Astrocyte (in vitro differentiated cells and primary cell): ENCODE data around the gene ADORA1. TPM values are rescaled to one million over a fixed set of nuclear protein-coding genes. Genes with fewer than 3 reads are reported as not detected.

ENCODE experiments used
- DNase-seq: peaks from one replicate; pipeline ENCODE4 v3.0.0-alpha.2; 2010; ENCODE audit warnings: low read depth
- FAIRE-seq: peaks from 2 replicates; lab custom pipeline; 2011; peaks lifted over from hg19 to GRCh38; lab: Jason Lieb, UNC
- H2AFZ ChIP-seq: 2 replicates; pipeline ENCODE4 v1.6.0; 2012; ENCODE audit warnings: low read depth, low read length, inconsistent platforms
- H3K27ac ChIP-seq: 2 replicates; pipeline ENCODE4 v1.5.1; 2011; ENCODE audit warnings: low read depth, low read length, inconsistent platforms
- H3K27me3 ChIP-seq: 2 replicates; pipeline ENCODE4 v1.6.0; 2011; ENCODE audit warnings: low read length, inconsistent platforms; ENCODE audit not compliant: insufficient read depth
- H3K36me3 ChIP-seq: 2 replicates; pipeline ENCODE4 v1.5.1; 2011; ENCODE audit warnings: low read length, inconsistent platforms; ENCODE audit not compliant: insufficient read depth
- H3K4me1 ChIP-seq: 2 replicates; pipeline ENCODE4 v1.5.1; 2011; ENCODE audit warnings: low read length, inconsistent platforms; ENCODE audit not compliant: insufficient read depth
- H3K4me2 ChIP-seq: 2 replicates; pipeline ENCODE4 v1.6.0; 2012; ENCODE audit warnings: low read length, inconsistent platforms
- H3K4me3 ChIP-seq: 2 replicates; pipeline ENCODE4 v1.5.1; 2011; ENCODE audit warnings: low read depth, mild to moderate bottlenecking, low read length, inconsistent platforms; ENCODE audit not compliant: insufficient read depth
- H3K79me2 ChIP-seq: 2 replicates; pipeline ENCODE4 v1.6.0; 2012; ENCODE audit warnings: mild to moderate bottlenecking, low read length, inconsistent platforms; ENCODE audit not compliant: insufficient read depth
- H3K9ac ChIP-seq: 2 replicates; pipeline ENCODE4 v1.6.0; 2012; ENCODE audit warnings: mild to moderate bottlenecking, low read length, inconsistent platforms
- H3K9me3 ChIP-seq: 2 replicates; pipeline ENCODE4 v1.5.1; 2012; ENCODE audit warnings: low read depth, mild to moderate bottlenecking, low read length, inconsistent platforms; ENCODE audit not compliant: insufficient read depth
- H4K20me1 ChIP-seq: 2 replicates; pipeline ENCODE4 v1.6.0; 2012; ENCODE audit warnings: low read length, inconsistent platforms; ENCODE audit not compliant: insufficient read depth
- H3K27ac Mint-ChIP-seq: one replicate; pipeline ENCODE4 v1.8.0; 2021; ENCODE audit warnings: mild to moderate bottlenecking, mixed read lengths; ENCODE audit not compliant: unreplicated experiment
- H3K27me3 Mint-ChIP-seq: one replicate; pipeline ENCODE4 v1.8.0; 2021; ENCODE audit warnings: low read depth, mixed read lengths; ENCODE audit not compliant: unreplicated experiment
- H3K36me3 Mint-ChIP-seq: one replicate; pipeline ENCODE4 v1.8.0; 2021; ENCODE audit warnings: low read depth, mixed read lengths; ENCODE audit not compliant: unreplicated experiment
- H3K4me1 Mint-ChIP-seq: one replicate; pipeline ENCODE4 v1.8.0; 2021; ENCODE audit warnings: low read depth, mixed read lengths; ENCODE audit not compliant: unreplicated experiment
- H3K4me3 Mint-ChIP-seq: one replicate; pipeline ENCODE4 v1.8.0; 2021; ENCODE audit warnings: mild to moderate bottlenecking, moderate library complexity, mixed read lengths; ENCODE audit not compliant: unreplicated experiment
- H3K9me3 Mint-ChIP-seq: one replicate; pipeline ENCODE4 v1.8.0; 2021; ENCODE audit warnings: mild to moderate bottlenecking, mixed read lengths; ENCODE audit not compliant: unreplicated experiment
- CTCF ChIP-seq: IDR thresholded peaks from 2 replicates; pipeline ENCODE4 v1.5.1; 2011; ENCODE audit warnings: low read depth, mild to moderate bottlenecking, inconsistent platforms, low read length, moderate library complexity; ENCODE audit not compliant: insufficient read depth
- EZH2 ChIP-seq: IDR thresholded peaks from 2 replicates; pipeline ENCODE4 v1.6.1; 2012; ENCODE audit warnings: mild to moderate bottlenecking, low read length, inconsistent platforms; ENCODE audit not compliant: insufficient read depth
- total RNA-seq: library from RNA; stranded (reverse); gene quantifications from 2 replicates; pipeline ENCODE4 v1.2.1, GENCODE V29; 2021

ADORA1 gene
- total RNA-seq, 1 donor from 2014 or later, result 5.7 TPM

DNA sequence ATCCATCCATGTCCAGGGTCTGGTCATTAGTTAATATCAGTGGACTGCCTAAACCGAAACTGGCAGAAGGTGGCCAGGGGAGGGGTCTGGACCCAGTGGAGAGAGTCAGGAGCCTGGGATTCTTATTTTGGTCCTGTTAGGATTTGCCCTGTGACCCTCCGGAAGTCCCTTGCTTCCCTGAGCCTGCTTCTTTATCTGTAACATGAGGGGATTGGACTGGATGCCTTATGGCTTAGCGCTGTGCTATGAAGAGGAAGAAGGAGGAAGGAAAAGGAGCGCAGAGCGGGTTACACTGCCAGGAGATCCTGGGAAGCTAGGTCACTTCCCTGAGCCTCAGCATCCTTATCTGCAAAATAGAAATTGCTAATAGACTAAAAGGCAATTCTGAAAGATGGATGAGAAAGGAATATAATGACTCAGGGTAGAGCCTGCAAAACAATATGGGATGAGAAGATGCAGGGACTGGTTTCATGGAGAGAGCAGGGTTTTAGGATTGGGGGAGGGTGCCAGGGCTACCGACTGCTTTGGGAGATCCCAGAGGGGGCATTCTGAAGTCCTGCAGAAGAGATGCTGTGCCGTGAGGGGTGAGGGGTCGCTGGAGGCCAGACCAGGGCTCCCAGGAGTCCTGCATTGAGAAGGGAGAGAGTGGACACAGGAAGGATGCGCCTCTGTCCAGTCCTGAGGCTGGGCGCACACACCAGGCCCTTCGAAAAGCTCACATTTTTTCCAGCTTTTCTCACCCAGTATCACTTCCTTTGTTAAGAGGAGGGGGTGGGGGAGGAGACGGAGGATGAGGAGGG is 460 bp upstream of the ADORA1 start:
- no peaks in the 10 kb centered on the region for H3K79me2 ChIP-seq
- TF ChIP-seq CTCF, result no peak
- no peak for TF ChIP-seq EZH2
- peaks cover 13% of the 10 kb centered on the region for H3K4me1 Mint-ChIP-seq
- H3K27ac Mint-ChIP-seq, result peak overlapping the region; percentile 24
- peak; percentile 33 for DNase-seq
- peak overlapping the region; percentile 61 for H3K4me3 ChIP-seq
- H2AFZ ChIP-seq, result peak overlapping the region; percentile 88
- H3K27me3 ChIP-seq, result peaks cover 6% of the 10 kb centered on the region
- peaks cover 3% of the 10 kb centered on the region for H3K36me3 Mint-ChIP-seq
- H3K27me3 Mint-ChIP-seq, result peaks cover 56% of the 10 kb centered on the region
- no peak for FAIRE-seq
- H3K27ac ChIP-seq, result no peak overlapping the region
- H3K9me3 Mint-ChIP-seq, result no peaks in the 10 kb centered on the region
- peaks cover 11% of the 10 kb centered on the region for H3K4me1 ChIP-seq
- no peaks in the 10 kb centered on the region for H3K9me3 ChIP-seq
- no peaks in the 10 kb centered on the region for H3K36me3 ChIP-seq
- peak overlapping the region; percentile 16 for H3K9ac ChIP-seq
- H4K20me1 ChIP-seq, result peaks cover 10% of the 10 kb centered on the region
- peak overlapping the region; percentile 88 for H3K4me2 ChIP-seq
- peak overlapping the region; percentile 84 for H3K4me3 Mint-ChIP-seq

DNA sequence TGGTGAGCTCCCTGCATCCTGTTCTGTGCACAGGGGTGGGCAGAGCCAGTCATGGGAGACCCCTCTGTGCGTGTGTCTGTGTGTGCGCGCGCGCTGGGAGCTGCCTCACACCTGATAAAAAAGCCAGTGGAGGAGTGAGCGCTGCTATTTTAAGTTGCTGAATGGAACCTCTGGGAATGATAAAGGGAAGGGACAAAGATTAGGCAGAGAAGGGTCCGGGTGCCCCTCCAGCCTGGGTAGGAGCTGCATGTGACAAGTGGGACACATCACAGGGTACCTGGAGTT is 847 bp downstream of the ADORA1 start:
- peak overlapping the region; percentile 80 for H3K4me3 Mint-ChIP-seq
- peaks cover 3% of the 10 kb centered on the region for H3K36me3 Mint-ChIP-seq
- Histone ChIP-seq H3K79me2 (no peaks in the 10 kb centered on the region), H3K36me3 (no peaks in the 10 kb centered on the region), H3K4me2 (peak overlapping the region; percentile 88), H4K20me1 (peaks cover 10% of the 10 kb centered on the region), H3K27ac (no peak overlapping the region), H3K4me1 (peaks cover 11% of the 10 kb centered on the region), H3K27me3 (peaks cover 4% of the 10 kb centered on the region), H3K9me3 (no peaks in the 10 kb centered on the region), H3K9ac (peak overlapping the region; percentile 12), H3K4me3 (peak overlapping the region; percentile 61), H2AFZ (peak overlapping the region; percentile 88)
- TF ChIP-seq CTCF, result no peak
- no peak for TF ChIP-seq EZH2
- no peak for FAIRE-seq
- H3K9me3 Mint-ChIP-seq, result no peaks in the 10 kb centered on the region
- H3K4me1 Mint-ChIP-seq, result peaks cover 15% of the 10 kb centered on the region
- H3K27ac Mint-ChIP-seq, result no peak overlapping the region
- H3K27me3 Mint-ChIP-seq, result peaks cover 45% of the 10 kb centered on the region
- DNase-seq, result no peak
